NCI-H446 treated with DMSO at 0.1 percent for 48 hours (cell line): ENCODE measurements around the gene ENOX2.

ENCODE experiments used
- DNase-seq: peaks from one replicate; lab custom pipeline; 2025; lab: John Stamatoyannopoulos, UW

ENOX2 gene

GRCh38 chrX:130623518-130623917, 279.5 kb downstream of the ENOX2 start:
- no peak for DNase-seq

GRCh38 chrX:130615941-130616340, 287.1 kb downstream of the ENOX2 start:
- no peak for DNase-seq

- DNase-seq: no peak
Observed at GRCh38 chrX:130607431-130607830, 295.6 kb downstream of the ENOX2 start.

GRCh38 chrX:130606425-130606824, 296.6 kb downstream of the ENOX2 start:
- no peak for DNase-seq

- no peak for DNase-seq
Observed at GRCh38 chrX:130604882-130605281, 298.1 kb downstream of the ENOX2 start.

- DNase-seq: no peak
Observed at GRCh38 chrX:130594453-130594916, 308.5 kb downstream of the ENOX2 start.

GRCh38 chrX:130593911-130594310, 309.1 kb downstream of the ENOX2 start:
- DNase-seq: no peak

GRCh38 chrX:130592204-130592603, 310.8 kb downstream of the ENOX2 start:
- no peak for DNase-seq

- no peak for DNase-seq
Observed at GRCh38 chrX:130578906-130579305, 324.1 kb downstream of the ENOX2 start.

GRCh38 chrX:130577431-130577830, 325.6 kb downstream of the ENOX2 start:
- no peak for DNase-seq

- no peak for DNase-seq
Observed at GRCh38 chrX:130575831-130576389, 327.1 kb downstream of the ENOX2 start.
